Endodermal cell (in vitro differentiated cells): ENCODE results near the gene USP25. TPM values are rescaled to one million over a fixed set of nuclear protein-coding genes. Genes with fewer than 3 reads are reported as not detected.

Experiments
- DNase-seq: peaks from one replicate; pipeline ENCODE4 v3.0.0-alpha.2; 2017
- H3K27ac ChIP-seq: 2 replicates; pipeline ENCODE4 v1.5.1; 2013; ENCODE audit warnings: mild to moderate bottlenecking, low read depth, low read length, moderate library complexity
- H3K27me3 ChIP-seq: 2 replicates; pipeline ENCODE4 v1.6.1; 2013; ENCODE audit warnings: mild to moderate bottlenecking, low read length, moderate library complexity; ENCODE audit not compliant: insufficient read depth, control insufficient read depth, poor library complexity, severe bottlenecking
- H3K36me3 ChIP-seq: 2 replicates; pipeline ENCODE4 v1.7.0; 2013; ENCODE audit warnings: mild to moderate bottlenecking, low read length, moderate library complexity; ENCODE audit not compliant: control insufficient read depth, insufficient read depth
- H3K4me1 ChIP-seq: one replicate; pipeline ENCODE4 v1.7.0; 2013; ENCODE audit warnings: low read length; ENCODE audit not compliant: control insufficient read depth, insufficient read depth
- H3K4me3 ChIP-seq: 2 replicates; pipeline ENCODE4 v1.5.1; 2013; ENCODE audit warnings: mild to moderate bottlenecking, low read length, moderate library complexity
- H3K9ac ChIP-seq: 2 replicates; pipeline ENCODE4 v1.6.1; 2013; ENCODE audit warnings: mild to moderate bottlenecking, low read length, moderate library complexity; ENCODE audit not compliant: poor library complexity, severe bottlenecking; ENCODE audit errors: extremely low read depth
- H3K9me3 ChIP-seq: 2 replicates; pipeline ENCODE4 v1.6.1; 2013; ENCODE audit warnings: mild to moderate bottlenecking, low read length, moderate library complexity; ENCODE audit not compliant: control insufficient read depth
- H3K27ac Mint-ChIP-seq: 2 replicates; pipeline ENCODE4 v1.8.0; 2020; ENCODE audit warnings: mixed read lengths
- H3K27me3 Mint-ChIP-seq: 2 replicates; pipeline ENCODE4 v1.8.0; 2021; ENCODE audit warnings: mild to moderate bottlenecking, mixed read lengths; ENCODE audit not compliant: insufficient read depth
- H3K36me3 Mint-ChIP-seq: 2 replicates; pipeline ENCODE4 v1.8.0; 2020; ENCODE audit warnings: low read depth, mixed read lengths
- H3K4me1 Mint-ChIP-seq: 2 replicates; pipeline ENCODE4 v1.8.0; 2020; ENCODE audit warnings: mixed read lengths
- H3K4me3 Mint-ChIP-seq: 2 replicates; pipeline ENCODE4 v1.8.0; 2020; ENCODE audit warnings: mild to moderate bottlenecking, moderate library complexity, mixed read lengths
- H3K9me3 Mint-ChIP-seq: 2 replicates; pipeline ENCODE4 v1.8.0; 2020; ENCODE audit warnings: mild to moderate bottlenecking, mixed read lengths
- CTCF ChIP-seq: fragments of 200-600 bp; sonication (generic); conservative IDR thresholded peaks from 2 replicates; pipeline ENCODE4 v1.5.0; 2021; ENCODE audit warnings: antibody characterized with exemption, mild to moderate bottlenecking
- WGBS, 2 experiments: methylation state at CpG; one replicate each; pipeline versions ENCODE4 v1.1.5 to v1.1.7; 2013; ENCODE audit warnings: missing lambda C conversion rate in 2 of 2, mixed read lengths in 1 of 2; ENCODE audit not compliant: insufficient coverage in 1 of 2, insufficient read length in 1 of 2; 5-methylcytosine and 5-hydroxymethylcytosine counted together
- total RNA-seq, 2 donors: library from RNA; stranded (reverse); fragmentation: NEBNext Ultra II Directional in 1 of 2; extraction: Animal tissue kit (Norgen Biotek cat#: 25700) in 1 of 2; gene quantifications; 2 replicates in 1 of 2; 3 replicates in 1 of 2; pipeline ENCODE4 v1.2.1, GENCODE V29; 2021

The USP25 gene
- total RNA-seq, 2 donors from 2014 or later: 31.4 to 34.9 TPM

- no peaks in the 10 kb centered on the region for H3K4me1 ChIP-seq
- TF ChIP-seq CTCF: no peak
- no peak overlapping the region for H3K4me3 Mint-ChIP-seq
- H3K9ac ChIP-seq: no peak overlapping the region
- H3K27ac ChIP-seq: no peak overlapping the region
- 92 to 96% methylated on average over 3 to 4 of the region's 5 CpGs for WGBS, 2 experiments
- H3K36me3 ChIP-seq: no peaks in the 10 kb centered on the region
- H3K36me3 Mint-ChIP-seq: peaks cover 6% of the 10 kb centered on the region
- H3K27me3 Mint-ChIP-seq: no peaks in the 10 kb centered on the region
- H3K4me1 Mint-ChIP-seq: peaks cover 25% of the 10 kb centered on the region
- H3K4me3 ChIP-seq: no peak overlapping the region
- no peaks in the 10 kb centered on the region for H3K27me3 ChIP-seq
- no peak for DNase-seq
- peak overlapping the region; percentile 52 for H3K27ac Mint-ChIP-seq
- peaks cover 2% of the 10 kb centered on the region for H3K9me3 Mint-ChIP-seq
- no peaks in the 10 kb centered on the region for H3K9me3 ChIP-seq
These were observed 19.5 kb downstream of the USP25 start for GRCh38 chr21:15749082-15749860.

GRCh38 chr21:15749861-15750159 is 20.0 kb downstream of the USP25 start:
- 100% methylated on average over 1 of the region's 2 CpGs; no CpG with 5 or more reads in 1 of the 2 experiments for WGBS, 2 experiments
- no peak overlapping the region for H3K4me3 Mint-ChIP-seq
- no peak for DNase-seq
- H3K27me3 Mint-ChIP-seq: no peaks in the 10 kb centered on the region
- Histone ChIP-seq H3K4me1 (no peaks in the 10 kb centered on the region), H3K9me3 (no peaks in the 10 kb centered on the region), H3K27ac (no peak overlapping the region), H3K27me3 (no peaks in the 10 kb centered on the region), H3K36me3 (no peaks in the 10 kb centered on the region), H3K9ac (no peak overlapping the region), H3K4me3 (no peak overlapping the region)
- no peak for TF ChIP-seq CTCF
- H3K9me3 Mint-ChIP-seq: peaks cover 2% of the 10 kb centered on the region
- peaks cover 30% of the 10 kb centered on the region for H3K4me1 Mint-ChIP-seq
- peak overlapping the region; percentile 52 for H3K27ac Mint-ChIP-seq
- H3K36me3 Mint-ChIP-seq: peaks cover 6% of the 10 kb centered on the region

GRCh38 chr21:15751037-15751436 is 21.3 kb downstream of the USP25 start:
- no CpG with 5 or more reads among the region's 1 CpG for WGBS, 2 experiments
- Histone ChIP-seq H3K4me3 (no peak overlapping the region), H3K9me3 (no peaks in the 10 kb centered on the region), H3K27ac (no peak overlapping the region), H3K4me1 (no peaks in the 10 kb centered on the region), H3K36me3 (no peaks in the 10 kb centered on the region), H3K27me3 (no peaks in the 10 kb centered on the region), H3K9ac (no peak overlapping the region)
- Mint-ChIP-seq H3K27me3 (no peaks in the 10 kb centered on the region), H3K9me3 (peaks cover 2% of the 10 kb centered on the region), H3K27ac (no peak overlapping the region), H3K4me3 (no peak overlapping the region), H3K36me3 (peaks cover 3% of the 10 kb centered on the region), H3K4me1 (peaks cover 38% of the 10 kb centered on the region)
- TF ChIP-seq CTCF: no peak
- no peak for DNase-seq
